Activated CD4-positive, alpha-beta T cell treated with anti-CD3 and anti-CD28 coated beads for 36 hours (primary cell): ENCODE measurements around the gene TNPO2. TPM values are rescaled to one million over a fixed set of nuclear protein-coding genes. Genes with fewer than 3 reads are reported as not detected.
"Not testable (repeated sequence)": the region's sequence is repeated elsewhere in the genome, so short reads cannot be mapped to it uniquely, and the experiment has no call there.

Experiments
- ATAC-seq: fragments of 200-7000 bp; cut with Tn5 transposase; one replicate; pipeline ENCODE4 v1.10.0; 2021; ENCODE audit warnings: mild to moderate bottlenecking, moderate library complexity
- CTCF ChIA-PET: fragments of 350-600 bp; sonication (Branson Sonifier 250); formaldehyde crosslinking; loops from one replicate; lab custom pipeline; 2021; ENCODE audit warnings: antibody characterized with exemption; lab: Charles Lee
- POLR2A ChIA-PET: fragments of 350-600 bp; sonication (Branson Sonifier 250); formaldehyde crosslinking; loops from one replicate; lab custom pipeline; 2021; ENCODE audit warnings: antibody characterized with exemption, inconsistent platforms; lab: Charles Lee
- DNase-seq: peaks from one replicate; pipeline ENCODE4 v3.0.0-alpha.2; 2020
- H3K27ac Mint-ChIP-seq: one replicate; pipeline ENCODE4 v1.8.0; 2021; ENCODE audit warnings: mixed read lengths
- H3K27me3 Mint-ChIP-seq: one replicate; pipeline ENCODE4 v1.8.0; 2021; ENCODE audit warnings: mixed read lengths
- H3K36me3 Mint-ChIP-seq: one replicate; pipeline ENCODE4 v1.8.0; 2021; ENCODE audit warnings: low read depth, mixed read lengths
- H3K4me1 Mint-ChIP-seq: one replicate; pipeline ENCODE4 v1.8.0; 2021; ENCODE audit warnings: mixed read lengths
- H3K4me3 Mint-ChIP-seq: one replicate; pipeline ENCODE4 v1.8.0; 2021; ENCODE audit warnings: mild to moderate bottlenecking, moderate library complexity, mixed read lengths
- H3K9me3 Mint-ChIP-seq: one replicate; pipeline ENCODE4 v1.8.0; 2021; ENCODE audit warnings: low read depth, mixed read lengths
- intact Hi-C, 2 experiments: fragments of 100-400 bp; cut with DNase I in 1 of 2; cut with micrococcal nuclease in 1 of 2; formaldehyde crosslinking; loops; one replicate each; pipeline versions ENCODE4 v1.14.2 to v1.15.1; 2022 to 2024; cut with DNase I, micrococcal nuclease
- total RNA-seq, 2 experiments: library from RNA; stranded (reverse); gene quantifications; one replicate each; pipeline ENCODE4 v1.2.3, GENCODE V29; 2021

TNPO2 gene
- total RNA-seq, 2 experiments from 2014 or later: 84.8 to 101 TPM

GRCh38 chr19:12678039-12678438, 45.7 kb downstream of the TNPO2 start:
- H3K27me3 Mint-ChIP-seq, H3K4me3 Mint-ChIP-seq, ATAC-seq, H3K9me3 Mint-ChIP-seq, intact Hi-C loops, DNase-seq, H3K27ac Mint-ChIP-seq: not testable (repeated sequence)
- H3K36me3 Mint-ChIP-seq: peaks cover 53% of the 10 kb centered on the region
- POLR2A ChIA-PET: interaction anchor here (0.8 to 1.3 kb wide), 3 partner anchors 12 to 115 kb away, joined by 4 to 6 read pairs (median 4); partner anchors contain the start of genes MAN2B1 and WDR83
- CTCF ChIA-PET: interaction anchor here (0.6 to 3.1 kb wide), 8 partner anchors 17 to 1904 kb away, joined by 3 to 13 read pairs (median 4); no protein-coding TSS in a partner anchor
- peaks cover 24% of the 10 kb centered on the region for H3K4me1 Mint-ChIP-seq

- H3K4me1 Mint-ChIP-seq: peaks cover 27% of the 10 kb centered on the region
- DNase-seq (no peak), ATAC-seq (no peak)
- CTCF ChIA-PET: interaction anchor here (0.7 to 3.1 kb wide), 6 partner anchors 11 to 170 kb away, joined by 4 to 13 read pairs (median 6); partner anchors contain the start of genes MAN2B1, TNPO2 and WDR83
- H3K27ac Mint-ChIP-seq: peak overlapping the region; percentile 12
- POLR2A ChIA-PET: no interaction called here
- intact Hi-C loops: loop anchor here in 1 of 2 experiments (1.0 kb wide), 1 partner anchor 170 kb away; no protein-coding TSS in a partner anchor
- H3K9me3 Mint-ChIP-seq: no peaks in the 10 kb centered on the region
- no peak overlapping the region for H3K4me3 Mint-ChIP-seq
- peaks cover 61% of the 10 kb centered on the region for H3K36me3 Mint-ChIP-seq
- H3K27me3 Mint-ChIP-seq: no peaks in the 10 kb centered on the region
Observed at GRCh38 chr19:12676928-12677327, 46.8 kb downstream of the TNPO2 start.

GRCh38 chr19:12676384-12676792, 47.3 kb downstream of the TNPO2 start:
- POLR2A ChIA-PET: no interaction called here
- CTCF ChIA-PET: interaction anchor here (0.7 to 3.1 kb wide), 6 partner anchors 11 to 170 kb away, joined by 4 to 13 read pairs (median 6); partner anchors contain the start of genes MAN2B1, TNPO2 and WDR83
- no peaks in the 10 kb centered on the region for H3K9me3 Mint-ChIP-seq
- peaks cover 29% of the 10 kb centered on the region for H3K4me1 Mint-ChIP-seq
- ATAC-seq (peak; percentile 37), DNase-seq (peak; percentile 94)
- H3K27me3 Mint-ChIP-seq: no peaks in the 10 kb centered on the region
- H3K27ac Mint-ChIP-seq: peak overlapping the region; percentile 52
- H3K36me3 Mint-ChIP-seq: peaks cover 62% of the 10 kb centered on the region
- intact Hi-C loops: loop anchor here in 1 of 2 experiments (1.0 kb wide), 1 partner anchor 171 kb away; no protein-coding TSS in a partner anchor
- no peak overlapping the region for H3K4me3 Mint-ChIP-seq

- Mint-ChIP-seq H3K27ac (no peak overlapping the region), H3K4me1 (peaks cover 27% of the 10 kb centered on the region), H3K27me3 (no peaks in the 10 kb centered on the region), H3K4me3 (no peak overlapping the region), H3K9me3 (no peaks in the 10 kb centered on the region), H3K36me3 (peaks cover 60% of the 10 kb centered on the region)
- CTCF ChIA-PET: interaction anchor here (0.9 to 3.1 kb wide), 4 partner anchors 10 to 125 kb away, joined by 4 to 13 read pairs (median 6); partner anchors contain the start of genes MAN2B1 and WDR83
- DNase-seq (no peak), ATAC-seq (no peak)
- POLR2A ChIA-PET: no interaction called here
- intact Hi-C loops: loop anchor here in 1 of 2 experiments (1.0 kb wide), 1 partner anchor 171 kb away; no protein-coding TSS in a partner anchor
Observed at GRCh38 chr19:12675940-12676339, 47.8 kb downstream of the TNPO2 start.

- no peak overlapping the region for H3K27ac Mint-ChIP-seq
- ATAC-seq (no peak), DNase-seq (no peak)
- peaks cover 61% of the 10 kb centered on the region for H3K36me3 Mint-ChIP-seq
- no peaks in the 10 kb centered on the region for H3K27me3 Mint-ChIP-seq
- POLR2A ChIA-PET: no interaction called here
- intact Hi-C loops: no loop called here
- no peak overlapping the region for H3K4me3 Mint-ChIP-seq
- H3K9me3 Mint-ChIP-seq: no peaks in the 10 kb centered on the region
- CTCF ChIA-PET: interaction anchor here (2.3 kb wide), 1 partner anchor 107 kb away, joined by 6 read pairs; no protein-coding TSS in a partner anchor
- peaks cover 30% of the 10 kb centered on the region for H3K4me1 Mint-ChIP-seq
Observed at GRCh38 chr19:12675399-12675798, 48.3 kb downstream of the TNPO2 start.

GRCh38 chr19:12672744-12673143, 51.0 kb downstream of the TNPO2 start:
- no peak overlapping the region for H3K27ac Mint-ChIP-seq
- peaks cover 33% of the 10 kb centered on the region for H3K4me1 Mint-ChIP-seq
- no peak for ATAC-seq
- CTCF ChIA-PET: interaction anchor here (0.7 to 1.9 kb wide), 11 partner anchors 10 to 469 kb away, joined by 3 to 9 read pairs (median 3); partner anchors contain the start of genes GCDH and ZNF442
- peaks cover 52% of the 10 kb centered on the region for H3K36me3 Mint-ChIP-seq
- H3K27me3 Mint-ChIP-seq: no peaks in the 10 kb centered on the region
- no peak overlapping the region for H3K4me3 Mint-ChIP-seq
- DNase-seq: no peak
- intact Hi-C loops: loop anchor here (1.0 to 5.0 kb wide), 2 partner anchors 108 to 470 kb away; no protein-coding TSS in a partner anchor
- POLR2A ChIA-PET: no interaction called here
- no peaks in the 10 kb centered on the region for H3K9me3 Mint-ChIP-seq

- ATAC-seq (no peak), DNase-seq (no peak)
- H3K4me3 Mint-ChIP-seq: peak overlapping the region; percentile 86
- H3K9me3 Mint-ChIP-seq: no peaks in the 10 kb centered on the region
- ChIA-PET CTCF (interaction anchor here (1.0 to 1.7 kb wide), 3 partner anchors 9 to 111 kb away, joined by 3 to 7 read pairs (median 6); no protein-coding TSS in a partner anchor), POLR2A (interaction anchor here (0.6 to 1.3 kb wide), 2 partner anchors 11 to 1883 kb away, joined by 3 to 4 read pairs; no protein-coding TSS in a partner anchor)
- H3K27me3 Mint-ChIP-seq: no peaks in the 10 kb centered on the region
- H3K27ac Mint-ChIP-seq: peak overlapping the region; percentile 100
- H3K36me3 Mint-ChIP-seq: peaks cover 40% of the 10 kb centered on the region
- intact Hi-C loops: loop anchor here in 1 of 2 experiments (5.0 kb wide), 1 partner anchor 468 kb away; no protein-coding TSS in a partner anchor
- peaks cover 36% of the 10 kb centered on the region for H3K4me1 Mint-ChIP-seq
Observed at GRCh38 chr19:12670159-12670928, 53.4 kb downstream of the TNPO2 start.

GRCh38 chr19:12669270-12670158, 54.2 kb downstream of the TNPO2 start:
- intact Hi-C loops: loop anchor here (1.0 to 5.0 kb wide), 9 partner anchors 12 to 855 kb away; partner anchors contain the start of genes DHPS (in 2 of the 2), ZNF490 (in 2 of the 2), ZNF791 (in 2 of the 2) and ZNF136 (in 1 of the 2)
- POLR2A ChIA-PET: interaction anchor here (0.5 to 1.3 kb wide), 4 partner anchors 12 to 1882 kb away, joined by 3 to 4 read pairs (median 4); no protein-coding TSS in a partner anchor
- peak; percentile 21 for ATAC-seq

GRCh38 chr19:12668932-12669269, 54.8 kb downstream of the TNPO2 start:
- ChIA-PET POLR2A (interaction anchor here (0.6 to 1.3 kb wide), 2 partner anchors 12 to 1067 kb away, joined by 4 read pairs; no protein-coding TSS in a partner anchor), CTCF (interaction anchor here (0.6 to 0.7 kb wide), 2 partner anchors 29 to 106 kb away, joined by 3 read pairs; no protein-coding TSS in a partner anchor)
- Mint-ChIP-seq H3K4me1 (peaks cover 48% of the 10 kb centered on the region), H3K9me3 (no peaks in the 10 kb centered on the region), H3K4me3 (peak overlapping the region; percentile 86), H3K36me3 (peaks cover 45% of the 10 kb centered on the region), H3K27me3 (no peaks in the 10 kb centered on the region), H3K27ac (peak overlapping the region; percentile 100)
- DNase-seq (peak; percentile 82), ATAC-seq (peak; percentile 17)
- intact Hi-C loops: loop anchor here (1.0 to 5.0 kb wide), 8 partner anchors 12 to 854 kb away; partner anchors contain the start of genes DHPS (in 2 of the 2), ZNF490 (in 2 of the 2), ZNF791 (in 2 of the 2) and ZNF136 (in 1 of the 2)

More at GRCh38 chr19:12669270-12670158, 54.2 kb downstream of the TNPO2 start:
- Mint-ChIP-seq H3K36me3 (peaks cover 44% of the 10 kb centered on the region), H3K4me3 (peak overlapping the region; percentile 86), H3K4me1 (peaks cover 44% of the 10 kb centered on the region), H3K9me3 (no peaks in the 10 kb centered on the region), H3K27me3 (no peaks in the 10 kb centered on the region), H3K27ac (peak overlapping the region; percentile 100)
- DNase-seq: peak; percentile 85
- CTCF ChIA-PET: interaction anchor here (0.6 to 1.7 kb wide), 4 partner anchors 10 to 105 kb away, joined by 3 to 6 read pairs (median 3); no protein-coding TSS in a partner anchor

GRCh38 chr19:12668346-12668745, 55.4 kb downstream of the TNPO2 start:
- DNase-seq (no peak), ATAC-seq (no peak)
- H3K4me1 Mint-ChIP-seq: peaks cover 48% of the 10 kb centered on the region
- CTCF ChIA-PET: no interaction called here
- peaks cover 45% of the 10 kb centered on the region for H3K36me3 Mint-ChIP-seq
- intact Hi-C loops: loop anchor here (2.0 to 5.0 kb wide), 4 partner anchors 58 to 854 kb away; partner anchors contain the start of genes ZNF136 (in 1 of the 2), ZNF440 (in 1 of the 2), ZNF490 (in 1 of the 2) and ZNF791 (in 1 of the 2)
- H3K27me3 Mint-ChIP-seq: no peaks in the 10 kb centered on the region
- POLR2A ChIA-PET: interaction anchor here (0.5 kb wide), 1 partner anchor 60 kb away, joined by 4 read pairs; no protein-coding TSS in a partner anchor
- peak overlapping the region; percentile 86 for H3K4me3 Mint-ChIP-seq
- H3K27ac Mint-ChIP-seq: peak overlapping the region; percentile 100
- no peaks in the 10 kb centered on the region for H3K9me3 Mint-ChIP-seq
